ENCODE results near the gene HS3ST1.

DNA sequence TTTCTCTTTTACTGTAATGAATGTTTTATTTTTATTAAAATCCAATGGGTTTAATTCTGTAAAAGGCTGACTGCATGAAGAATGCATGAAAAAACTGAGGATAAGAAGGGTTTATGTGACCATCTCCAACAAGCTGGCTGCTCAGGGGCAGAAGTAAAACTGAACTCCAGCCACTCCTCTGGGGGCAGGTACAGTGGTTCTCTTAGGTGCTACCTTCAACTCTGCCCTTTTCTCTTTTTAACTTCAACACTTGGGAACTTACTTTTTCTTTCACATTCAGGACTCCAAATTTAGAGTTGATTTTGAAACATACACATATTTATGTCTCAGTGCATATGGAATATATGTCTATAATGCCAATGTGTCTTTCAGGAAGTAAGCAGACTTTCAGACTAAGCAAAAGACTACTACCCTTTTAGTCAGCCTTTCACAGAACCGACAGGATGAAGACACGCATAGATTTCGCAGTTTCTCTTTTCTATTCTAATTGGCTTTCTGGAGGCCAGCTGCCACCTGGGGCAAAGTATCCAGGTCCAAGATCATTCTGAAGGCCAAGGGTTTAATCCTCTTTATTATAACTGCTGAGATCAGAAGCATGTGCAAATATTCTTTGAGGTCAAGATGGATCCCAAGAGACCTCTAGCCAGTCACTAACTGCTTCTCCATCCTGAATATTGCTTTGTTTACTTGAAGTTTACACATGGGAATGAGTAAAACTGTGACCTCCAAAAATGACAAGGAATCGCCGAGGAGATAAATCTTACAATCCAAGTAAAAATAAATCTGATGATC lies 30.7 kb downstream of the HS3ST1 start:
- TF ChIP-seq, protein P1, sequence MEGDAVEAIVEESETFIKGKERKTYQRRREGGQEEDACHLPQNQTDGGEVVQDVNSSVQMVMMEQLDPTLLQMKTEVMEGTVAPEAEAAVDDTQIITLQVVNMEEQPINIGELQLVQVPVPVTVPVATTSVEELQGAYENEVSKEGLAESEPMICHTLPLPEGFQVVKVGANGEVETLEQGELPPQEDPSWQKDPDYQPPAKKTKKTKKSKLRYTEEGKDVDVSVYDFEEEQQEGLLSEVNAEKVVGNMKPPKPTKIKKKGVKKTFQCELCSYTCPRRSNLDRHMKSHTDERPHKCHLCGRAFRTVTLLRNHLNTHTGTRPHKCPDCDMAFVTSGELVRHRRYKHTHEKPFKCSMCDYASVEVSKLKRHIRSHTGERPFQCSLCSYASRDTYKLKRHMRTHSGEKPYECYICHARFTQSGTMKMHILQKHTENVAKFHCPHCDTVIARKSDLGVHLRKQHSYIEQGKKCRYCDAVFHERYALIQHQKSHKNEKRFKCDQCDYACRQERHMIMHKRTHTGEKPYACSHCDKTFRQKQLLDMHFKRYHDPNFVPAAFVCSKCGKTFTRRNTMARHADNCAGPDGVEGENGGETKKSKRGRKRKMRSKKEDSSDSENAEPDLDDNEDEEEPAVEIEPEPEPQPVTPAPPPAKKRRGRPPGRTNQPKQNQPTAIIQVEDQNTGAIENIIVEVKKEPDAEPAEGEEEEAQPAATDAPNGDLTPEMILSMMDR (IDR thresholded peaks at IDR 0.05), result no peak
- TF ChIP-seq POLR2AphosphoS5 (IDR thresholded peaks at IDR 0.05), result no peak

Measured in suprapubic skin (tissue), 3 donors.